Neural progenitor cell (in vitro differentiated cells): ENCODE data around the gene MPV17L2.
"Not testable (repeated sequence)": the region's sequence is repeated elsewhere in the genome, so short reads cannot be mapped to it uniquely, and the experiment has no call there.

Source experiments
- EZH2 ChIP-seq: fragments of 200-600 bp; sonication (generic); IDR thresholded peaks from 2 replicates; pipeline ENCODE4 v1.6.1; 2017; ENCODE audit warnings: antibody characterized with exemption, mild to moderate bottlenecking, moderate library complexity
- EZH2phosphoT487 ChIP-seq: fragments of 200-600 bp; sonication (generic); IDR thresholded peaks from 2 replicates; pipeline ENCODE4 v1.6.1; 2017; ENCODE audit warnings: antibody characterized with exemption
- TF ChIP-seq, protein P1 (sequence below): fragments of 200-600 bp; sonication (generic); IDR thresholded peaks from 2 replicates; pipeline ENCODE4 v1.5.1; 2017; ENCODE audit warnings: antibody characterized with exemption, mild to moderate bottlenecking

- not testable (repeated sequence) for TF ChIP-seq EZH2, EZH2phosphoT487
- TF ChIP-seq, protein P1, sequence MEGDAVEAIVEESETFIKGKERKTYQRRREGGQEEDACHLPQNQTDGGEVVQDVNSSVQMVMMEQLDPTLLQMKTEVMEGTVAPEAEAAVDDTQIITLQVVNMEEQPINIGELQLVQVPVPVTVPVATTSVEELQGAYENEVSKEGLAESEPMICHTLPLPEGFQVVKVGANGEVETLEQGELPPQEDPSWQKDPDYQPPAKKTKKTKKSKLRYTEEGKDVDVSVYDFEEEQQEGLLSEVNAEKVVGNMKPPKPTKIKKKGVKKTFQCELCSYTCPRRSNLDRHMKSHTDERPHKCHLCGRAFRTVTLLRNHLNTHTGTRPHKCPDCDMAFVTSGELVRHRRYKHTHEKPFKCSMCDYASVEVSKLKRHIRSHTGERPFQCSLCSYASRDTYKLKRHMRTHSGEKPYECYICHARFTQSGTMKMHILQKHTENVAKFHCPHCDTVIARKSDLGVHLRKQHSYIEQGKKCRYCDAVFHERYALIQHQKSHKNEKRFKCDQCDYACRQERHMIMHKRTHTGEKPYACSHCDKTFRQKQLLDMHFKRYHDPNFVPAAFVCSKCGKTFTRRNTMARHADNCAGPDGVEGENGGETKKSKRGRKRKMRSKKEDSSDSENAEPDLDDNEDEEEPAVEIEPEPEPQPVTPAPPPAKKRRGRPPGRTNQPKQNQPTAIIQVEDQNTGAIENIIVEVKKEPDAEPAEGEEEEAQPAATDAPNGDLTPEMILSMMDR, result not testable (repeated sequence)
Observed at GRCh38 chr19:18159059-18159616, 33.9 kb upstream of the MPV17L2 start.
